Erythroblast (primary cell): ENCODE measurements around the gene MYLK2.

Source experiments
- GATA1 ChIP-seq: IDR thresholded peaks from 2 replicates; pipeline ENCODE4 v1.6.1; 2011; ENCODE audit warnings: low read depth, mild to moderate bottlenecking, control low read depth, low read length, moderate library complexity
- POLR2A ChIP-seq: IDR thresholded peaks from 2 replicates; pipeline ENCODE4 v1.6.1; 2011; ENCODE audit warnings: mild to moderate bottlenecking, low read length

- TF ChIP-seq POLR2A (no peak), GATA1 (no peak)
Observed at GRCh38 chr20:31785089-31785488, 34.1 kb upstream of the MYLK2 start.
